Suprapubic skin (tissue), 4 donors: ENCODE data around the gene IGF2R.

Experiments
- CTCF ChIP-seq, 2 donors: fragments of 200-600 bp in 1 of 2; fragments of 450-650 bp in 1 of 2; sonication (generic) in 1 of 2; IDR thresholded peaks; one replicate each; pipeline ENCODE4 v1.5.1; 2016 to 2019; ENCODE audit warnings: antibody characterized with exemption in 2 of 2, mild to moderate bottlenecking in 1 of 2, moderate library complexity in 1 of 2
- POLR2A ChIP-seq, 2 donors: fragments of 450-650 bp; IDR thresholded peaks; one replicate each; pipeline ENCODE4 v1.6.1; 2017; ENCODE audit warnings: antibody characterized with exemption in 2 of 2, mild to moderate bottlenecking in 2 of 2, moderate library complexity in 2 of 2
- POLR2AphosphoS5 ChIP-seq, 3 donors: sonication (generic); formaldehyde crosslinking; IDR thresholded peaks; one replicate each; pipeline ENCODE4 v1.6.1; 2017; ENCODE audit warnings: antibody characterized with exemption in 3 of 3

- TF ChIP-seq POLR2A (IDR thresholded peaks at IDR 0.05) = no peak
- TF ChIP-seq CTCF (IDR thresholded peaks at IDR 0.05) = no peak
- TF ChIP-seq POLR2AphosphoS5 (IDR thresholded peaks at IDR 0.05) = no peak
Measured at GRCh38 chr6:160160450-160160849, 191.6 kb downstream of the IGF2R start.
